ENCODE data around the gene YAF2.
"Not testable (repeated sequence)": the region's sequence is repeated elsewhere in the genome, so short reads cannot be mapped to it uniquely, and the experiment has no call there.

Gene YAF2

GRCh38 chr12:42192258-42192657 is 45.8 kb downstream of the YAF2 start:
- no peak for DNase-seq

- no peak for DNase-seq
Observed at GRCh38 chr12:42190376-42190775, 47.7 kb downstream of the YAF2 start.

GRCh38 chr12:42188275-42188674 is 49.8 kb downstream of the YAF2 start:
- not testable (repeated sequence) for DNase-seq

GRCh38 chr12:42187799-42188198 is 50.2 kb downstream of the YAF2 start:
- DNase-seq = no peak

- no peak for DNase-seq
Observed at GRCh38 chr12:42186793-42187192, 51.3 kb downstream of the YAF2 start.

- no peak for DNase-seq
Observed at GRCh38 chr12:42182394-42182793, 55.7 kb downstream of the YAF2 start.

- no peak for DNase-seq
Observed at GRCh38 chr12:42180990-42181596, 57.0 kb downstream of the YAF2 start.

GRCh38 chr12:42178101-42178500 is 59.9 kb downstream of the YAF2 start:
- DNase-seq = no peak

- DNase-seq = no peak
Observed at GRCh38 chr12:42174978-42175377, 63.1 kb downstream of the YAF2 start.

- no peak for DNase-seq
Observed at GRCh38 chr12:42173961-42174521, 64.0 kb downstream of the YAF2 start.

- DNase-seq = no peak
Observed at GRCh38 chr12:42172441-42173210, 65.4 kb downstream of the YAF2 start.

GRCh38 chr12:42167711-42168110 is 70.3 kb downstream of the YAF2 start:
- no peak for DNase-seq

GRCh38 chr12:42166501-42166900 is 71.5 kb downstream of the YAF2 start:
- no peak for DNase-seq

- no peak for DNase-seq
Observed at GRCh38 chr12:42163913-42164312, 74.1 kb downstream of the YAF2 start.

- DNase-seq = no peak
Observed at GRCh38 chr12:42162965-42163364, 75.1 kb downstream of the YAF2 start.

- no peak for DNase-seq
Observed at GRCh38 chr12:42162193-42162592, 75.9 kb downstream of the YAF2 start.

- DNase-seq = peak in 1 of 5 experiments; percentile 5
Observed at GRCh38 chr12:42161529-42161928, 76.5 kb downstream of the YAF2 start.

GRCh38 chr12:42156232-42156631 is 81.8 kb downstream of the YAF2 start:
- no peak for DNase-seq

- no peak for DNase-seq
Observed at GRCh38 chr12:42145552-42146215, 92.4 kb downstream of the YAF2 start.

- DNase-seq = no peak
Observed at GRCh38 chr12:42145197-42145549, 92.9 kb downstream of the YAF2 start.

- DNase-seq = peak; percentile 57 to 85 (median 71)
Observed at GRCh38 chr12:42144408-42145196, 93.4 kb downstream of the YAF2 start, which contains the start of gene GXYLT1. TSS of gene GXYLT1 (minus strand) at chr12:42144874. CDS start at chr12:42144646, 228 bp downstream.

GRCh38 chr12:42144158-42144407 is 94.0 kb downstream of the YAF2 start:
- peak in 1 of 5 experiments; percentile 2 for DNase-seq
